ENCODE data around the gene RASA3. TPM values are rescaled to one million over a fixed set of nuclear protein-coding genes. Genes with fewer than 3 reads are reported as not detected.
A peak's percentile ranks its signal among the peaks of the same experiment; 100 is the strongest.

The RASA3 gene
- total and polyA plus RNA-seq, 2 of the 8 experiments (the other 6 are each of a cell fraction or from before 2014, with no cell fraction given), result 7.5 to 21.9 TPM

DNA sequence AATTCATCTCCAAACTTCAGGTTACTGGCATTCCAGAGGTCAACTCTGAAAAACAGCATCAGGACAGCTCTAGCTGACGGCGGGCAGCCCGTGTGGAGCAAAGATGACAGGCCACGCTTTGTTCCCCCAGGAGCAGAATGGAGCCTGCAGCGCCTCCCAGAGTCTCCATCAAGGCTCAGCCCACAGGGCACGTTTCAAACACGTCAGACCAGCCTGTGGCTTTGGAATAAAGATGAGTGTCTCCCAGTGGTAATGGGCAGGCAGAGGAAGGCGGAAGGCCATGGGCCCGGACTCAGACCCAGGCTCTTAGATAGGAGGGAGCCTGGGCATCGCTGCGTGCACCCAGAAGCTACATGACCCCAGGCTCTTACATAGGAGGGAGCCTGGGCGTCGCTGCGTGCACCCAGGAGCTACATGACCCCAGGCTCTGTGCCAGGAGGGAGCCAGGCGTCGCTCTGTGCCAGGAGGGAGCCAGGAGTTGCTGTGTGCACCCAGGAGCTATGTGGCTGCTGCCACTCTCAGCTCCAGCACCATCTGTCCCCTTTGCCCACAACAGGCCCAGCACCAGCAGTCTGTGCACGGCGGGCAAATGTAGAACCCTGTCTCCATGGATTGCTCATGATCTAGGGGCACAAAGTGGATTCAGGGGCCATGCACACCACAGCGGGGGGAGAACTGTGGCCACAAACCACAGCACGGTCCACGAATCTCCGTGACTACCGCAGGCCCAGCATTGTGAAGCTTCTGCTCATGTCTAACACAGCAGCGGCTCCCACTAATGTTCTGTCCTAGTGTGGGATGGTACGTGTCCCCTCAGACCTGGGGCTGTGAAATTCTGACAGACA, 110.7 kb downstream of the RASA3 start:
- TF ChIP-seq SP4 (IDR thresholded peaks at IDR 0.05; ENCODE audit: low read length) (no peak), RAD21 (IDR thresholded peaks at IDR 0.05 in 1 of 2, conservative IDR thresholded peaks at IDR 0.05 in 1 of 2; ENCODE audit: low read depth in 2 of 2, low read length in 2 of 2) (0 out of 4 replicates have a peak, but pooled peaks of 1 of the 2 experiments have one; percentile 3)
- Histone ChIP-seq H4K20me1 (replicated peaks in 1 of 2; ENCODE audit: control insufficient read depth in 1 of 2, insufficient read depth in 2 of 2, low read length in 2 of 2) (peaks cover 0 to 5% of the 10 kb centered on the region in 2 experiments), H3K9me3 (ENCODE audit: insufficient read depth in 2 of 2, low read depth in 1 of 2, low read length in 1 of 2) (no peaks in the 10 kb centered on the region), H3K27ac (ENCODE audit: low read depth, low read length) (no peak overlapping the region), H2BK12ac (ENCODE audit: low read depth, low read length) (no peak overlapping the region), H4K8ac (ENCODE audit: extremely low read depth, insufficient read depth, low read length) (no peak overlapping the region), H3K4me1 (replicated peaks in 1 of 4; ENCODE audit: control insufficient read depth in 3 of 4, insufficient read depth in 4 of 4, low read length in 3 of 4) (no peaks in the 10 kb centered on the region; a peak in 1 of 7 replicates), H3K79me2 (ENCODE audit: control insufficient read depth in 1 of 2, insufficient read depth in 2 of 2, low read length in 2 of 2) (no peaks in the 10 kb centered on the region), H3K23ac (ENCODE audit: insufficient read length) (no peak overlapping the region), H3K18ac (ENCODE audit: extremely low read depth, low read length) (no peak overlapping the region), H2BK15ac (ENCODE audit: low read length) (no peak overlapping the region), H3K4me2 (ENCODE audit: insufficient read depth in 1 of 2, low read depth in 2 of 2, low read length in 2 of 2) (no peak overlapping the region), H3K27me3 (replicated peaks in 1 of 4; ENCODE audit: control insufficient read depth in 3 of 4, extremely low read depth in 1 of 4, insufficient read depth in 3 of 4, low read length in 3 of 4) (no peaks in the 10 kb centered on the region), H2BK20ac (ENCODE audit: low read length) (no peak overlapping the region), H3K56ac (replicated peaks; ENCODE audit: insufficient read length, low read depth, low read length) (no peak overlapping the region), H2BK5ac (ENCODE audit: low read depth, low read length) (no peak overlapping the region), H3K14ac (ENCODE audit: insufficient read length) (no peak overlapping the region), H3K23me2 (ENCODE audit: low read depth, low read length) (no peaks in the 10 kb centered on the region), H2BK120ac (replicated peaks; ENCODE audit: low read depth, low read length) (no peak overlapping the region), H4K5ac (ENCODE audit: insufficient read length, low read depth, low read length) (no peak overlapping the region), H3K4ac (replicated peaks; ENCODE audit: insufficient read length, low read depth, low read length) (no peak overlapping the region), H2AK5ac (ENCODE audit: low read depth, low read length) (no peak overlapping the region), H3K9ac (replicated peaks in 1 of 4; ENCODE audit: extremely low read depth in 1 of 4, low read depth in 3 of 4, low read length in 3 of 4) (no peak overlapping the region), H2AFZ (ENCODE audit: low read length) (no peak overlapping the region), H3K36me3 (ENCODE audit: control insufficient read depth in 2 of 4, insufficient read depth in 4 of 4, low read length in 3 of 4) (no peaks in the 10 kb centered on the region), H4K91ac (replicated peaks; ENCODE audit: insufficient read length, low read length) (no peak overlapping the region), H3K4me3 (ENCODE audit: extremely low read depth in 1 of 4, insufficient read depth in 2 of 4, low read depth in 3 of 4, low read length in 4 of 4) (no peak overlapping the region), H3K79me1 (ENCODE audit: low read depth, low read length) (no peaks in the 10 kb centered on the region)
- ChIA-PET POLR2A (ENCODE audit: partially characterized antibody) (no interaction called here), CTCF (ENCODE audit: partially characterized antibody) (interaction anchor here (0.8 to 2.3 kb wide), 3 partner anchors 9 to 205 kb away, joined by 3 to 10 read pairs (median 3); no protein-coding TSS in a partner anchor)
- 87% methylated on average over 25 of the region's 25 CpGs; no CpG with 5 or more reads in 1 of the 2 experiments for WGBS, 2 experiments (ENCODE audit: extremely low coverage in 1 of 2, insufficient coverage in 1 of 2, insufficient read length in 1 of 2, insufficient replicate concordance in 2 of 2, low coverage in 1 of 2, low lambda C conversion rate in 2 of 2, missing lambda C conversion rate in 1 of 2)
- FAIRE-seq, result no peak
- no peak for DNase-seq (ENCODE audit: low read depth in 1 of 2, low spot score in 2 of 2)
